A673 (cell line): Measurements from ENCODE around the gene ACOXL.

Experiments
- EZH2 ChIP-seq: fragments of 200-600 bp; sonication (generic); IDR thresholded peaks from 2 replicates; pipeline ENCODE4 v1.6.1; 2017; ENCODE audit warnings: borderline replicate concordance, low read depth, mild to moderate bottlenecking, mixed read lengths, antibody characterized with exemption, low read length; ENCODE audit not compliant: poor library complexity, severe bottlenecking
- TF ChIP-seq, protein P1 (sequence below): fragments of 300-800, 200-600 bp; sonication (generic); conservative IDR thresholded peaks from 2 replicates; pipeline ENCODE4 v1.5.1; 2017; ENCODE audit warnings: low read depth, mild to moderate bottlenecking, antibody characterized with exemption, low read length, moderate library complexity, mixed read lengths

- TF ChIP-seq, protein P1, sequence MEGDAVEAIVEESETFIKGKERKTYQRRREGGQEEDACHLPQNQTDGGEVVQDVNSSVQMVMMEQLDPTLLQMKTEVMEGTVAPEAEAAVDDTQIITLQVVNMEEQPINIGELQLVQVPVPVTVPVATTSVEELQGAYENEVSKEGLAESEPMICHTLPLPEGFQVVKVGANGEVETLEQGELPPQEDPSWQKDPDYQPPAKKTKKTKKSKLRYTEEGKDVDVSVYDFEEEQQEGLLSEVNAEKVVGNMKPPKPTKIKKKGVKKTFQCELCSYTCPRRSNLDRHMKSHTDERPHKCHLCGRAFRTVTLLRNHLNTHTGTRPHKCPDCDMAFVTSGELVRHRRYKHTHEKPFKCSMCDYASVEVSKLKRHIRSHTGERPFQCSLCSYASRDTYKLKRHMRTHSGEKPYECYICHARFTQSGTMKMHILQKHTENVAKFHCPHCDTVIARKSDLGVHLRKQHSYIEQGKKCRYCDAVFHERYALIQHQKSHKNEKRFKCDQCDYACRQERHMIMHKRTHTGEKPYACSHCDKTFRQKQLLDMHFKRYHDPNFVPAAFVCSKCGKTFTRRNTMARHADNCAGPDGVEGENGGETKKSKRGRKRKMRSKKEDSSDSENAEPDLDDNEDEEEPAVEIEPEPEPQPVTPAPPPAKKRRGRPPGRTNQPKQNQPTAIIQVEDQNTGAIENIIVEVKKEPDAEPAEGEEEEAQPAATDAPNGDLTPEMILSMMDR: no peak
- no peak for TF ChIP-seq EZH2
These were observed 292.1 kb downstream of the ACOXL start for GRCh38 chr2:111024496-111024895.
